Esophagus muscularis mucosa (tissue), 3 donors: ENCODE measurements around the gene TOX2.

Source experiments
- POLR2A ChIP-seq: fragments of 450-650 bp; IDR thresholded peaks from one replicate; pipeline ENCODE4 v1.6.1; 2017; ENCODE audit warnings: antibody characterized with exemption, moderate library complexity, mild to moderate bottlenecking, low read depth
- TF ChIP-seq, protein P1 (sequence below), 3 experiments: fragments of 200-600 bp in 2 of 3; fragments of 450-650 bp in 1 of 3; sonication (generic) in 2 of 3; IDR thresholded peaks; one replicate each; pipeline ENCODE4 v1.5.1; 2017 to 2019; ENCODE audit warnings: antibody characterized with exemption in 3 of 3, mild to moderate bottlenecking in 2 of 3, moderate library complexity in 1 of 3

DNA sequence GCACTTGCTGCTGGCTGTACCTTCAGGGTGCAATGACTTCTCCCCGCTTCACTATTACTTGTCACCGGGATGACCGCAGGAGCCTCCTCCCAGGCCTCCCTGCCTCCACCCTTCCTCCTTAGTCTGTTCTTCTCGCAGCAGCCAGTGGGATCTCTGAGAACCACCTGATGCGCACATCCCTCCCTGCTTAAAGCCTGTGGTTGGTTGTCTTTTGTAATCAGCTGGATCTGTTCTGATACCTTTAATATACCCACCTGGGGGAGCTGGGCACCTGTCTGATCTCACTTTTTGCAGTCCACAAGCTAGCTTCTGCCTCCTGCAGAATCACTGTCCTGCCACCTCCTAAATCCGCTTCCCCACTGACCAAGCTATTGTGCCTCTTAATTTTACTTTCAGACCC is 34.6 kb downstream of the TOX2 start:
- TF ChIP-seq, protein P1, sequence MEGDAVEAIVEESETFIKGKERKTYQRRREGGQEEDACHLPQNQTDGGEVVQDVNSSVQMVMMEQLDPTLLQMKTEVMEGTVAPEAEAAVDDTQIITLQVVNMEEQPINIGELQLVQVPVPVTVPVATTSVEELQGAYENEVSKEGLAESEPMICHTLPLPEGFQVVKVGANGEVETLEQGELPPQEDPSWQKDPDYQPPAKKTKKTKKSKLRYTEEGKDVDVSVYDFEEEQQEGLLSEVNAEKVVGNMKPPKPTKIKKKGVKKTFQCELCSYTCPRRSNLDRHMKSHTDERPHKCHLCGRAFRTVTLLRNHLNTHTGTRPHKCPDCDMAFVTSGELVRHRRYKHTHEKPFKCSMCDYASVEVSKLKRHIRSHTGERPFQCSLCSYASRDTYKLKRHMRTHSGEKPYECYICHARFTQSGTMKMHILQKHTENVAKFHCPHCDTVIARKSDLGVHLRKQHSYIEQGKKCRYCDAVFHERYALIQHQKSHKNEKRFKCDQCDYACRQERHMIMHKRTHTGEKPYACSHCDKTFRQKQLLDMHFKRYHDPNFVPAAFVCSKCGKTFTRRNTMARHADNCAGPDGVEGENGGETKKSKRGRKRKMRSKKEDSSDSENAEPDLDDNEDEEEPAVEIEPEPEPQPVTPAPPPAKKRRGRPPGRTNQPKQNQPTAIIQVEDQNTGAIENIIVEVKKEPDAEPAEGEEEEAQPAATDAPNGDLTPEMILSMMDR (IDR thresholded peaks at IDR 0.05): no peak
- TF ChIP-seq POLR2A: no peak
